DND-41 (cell line): ENCODE results near the gene NEK10.

ENCODE experiments used
- CTCF ChIP-seq: IDR thresholded peaks from 2 replicates; pipeline ENCODE4 v1.5.1; 2012; ENCODE audit warnings: borderline replicate concordance, low read length, moderate library complexity, mild to moderate bottlenecking; ENCODE audit not compliant: poor library complexity, severe bottlenecking; ENCODE audit errors: extremely low read depth
- EZH2 ChIP-seq: IDR thresholded peaks from 3 replicates; pipeline ENCODE4 v1.6.1; 2012; ENCODE audit warnings: borderline replicate concordance, low read depth, mild to moderate bottlenecking, moderate library complexity, low read length, inconsistent platforms; ENCODE audit not compliant: severe bottlenecking

DNA sequence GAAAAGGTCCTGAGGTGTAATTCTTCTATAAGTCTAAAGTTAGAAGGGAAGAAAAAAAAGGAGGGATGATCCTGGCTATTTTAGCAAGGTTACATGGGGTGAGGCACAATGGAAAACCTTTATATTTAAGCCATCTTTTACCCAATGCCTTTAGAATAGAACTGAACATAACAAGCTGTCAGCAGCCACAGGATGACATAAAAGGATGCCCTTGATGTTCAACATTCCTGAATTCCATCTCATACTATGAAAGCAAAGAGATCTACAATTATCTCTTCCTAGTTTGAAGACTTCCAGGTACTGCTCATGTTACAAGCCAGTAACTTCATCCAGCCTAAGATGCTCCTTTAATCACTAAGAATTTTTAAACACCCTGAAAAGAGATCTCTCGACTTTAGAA, 26.9 kb downstream of the NEK10 start:
- TF ChIP-seq EZH2 (no peak), CTCF (no peak)
